Nephron (organoid): Measurements from ENCODE around the gene PERCC1.

Experiments
- H3K27ac Mint-ChIP-seq, 3 experiments: 2 replicates each; pipeline ENCODE4 v1.8.0; 2020; ENCODE audit warnings: mixed read lengths in 3 of 3, mild to moderate bottlenecking in 2 of 3, moderate library complexity in 1 of 3
- H3K27me3 Mint-ChIP-seq: 2 replicates; pipeline ENCODE4 v1.8.0; 2021; ENCODE audit warnings: low read depth, mild to moderate bottlenecking, moderate library complexity, mixed read lengths
- H3K36me3 Mint-ChIP-seq: 2 replicates; pipeline ENCODE4 v1.8.0; 2020; ENCODE audit warnings: low read depth, mixed read lengths
- H3K4me1 Mint-ChIP-seq: 2 replicates; pipeline ENCODE4 v1.8.0; 2020; ENCODE audit warnings: mixed read lengths
- H3K4me3 Mint-ChIP-seq, 3 experiments: 2 replicates each; pipeline ENCODE4 v1.8.0; 2020; ENCODE audit warnings: mild to moderate bottlenecking in 3 of 3, mixed read lengths in 3 of 3, moderate library complexity in 2 of 3
- H3K9me3 Mint-ChIP-seq: 2 replicates; pipeline ENCODE4 v1.8.0; 2020; ENCODE audit warnings: mixed read lengths
- CTCF ChIP-seq, 3 experiments: fragments of 200-600 bp; sonication (generic); IDR thresholded peaks; one replicate each; pipeline ENCODE4 v1.5.0; 2021; ENCODE audit warnings: antibody characterized with exemption in 3 of 3; ENCODE audit not compliant: unreplicated experiment in 3 of 3

PERCC1 gene

GRCh38 chr16:1433263-1433560, 2.3 kb downstream of the PERCC1 start:
- no peak overlapping the region for H3K27ac Mint-ChIP-seq
- H3K36me3 Mint-ChIP-seq = no peaks in the 10 kb centered on the region
- no peak for TF ChIP-seq CTCF (IDR thresholded peaks at IDR 0.05; ENCODE audit: unreplicated experiment in 3 of 3)
- no peak overlapping the region for H3K4me3 Mint-ChIP-seq
- H3K4me1 Mint-ChIP-seq = no peaks in the 10 kb centered on the region
- no peaks in the 10 kb centered on the region for H3K27me3 Mint-ChIP-seq
- no peaks in the 10 kb centered on the region for H3K9me3 Mint-ChIP-seq

GRCh38 chr16:1433756-1434155, 2.9 kb downstream of the PERCC1 start:
- no peak for TF ChIP-seq CTCF (IDR thresholded peaks at IDR 0.05; ENCODE audit: unreplicated experiment in 3 of 3)
- Mint-ChIP-seq H3K36me3 (no peaks in the 10 kb centered on the region), H3K27me3 (no peaks in the 10 kb centered on the region), H3K27ac (no peak overlapping the region), H3K9me3 (no peaks in the 10 kb centered on the region), H3K4me3 (no peak overlapping the region), H3K4me1 (no peaks in the 10 kb centered on the region)

- no peak for TF ChIP-seq CTCF (IDR thresholded peaks at IDR 0.05; ENCODE audit: unreplicated experiment in 3 of 3)
- no peak overlapping the region for H3K4me3 Mint-ChIP-seq
- H3K36me3 Mint-ChIP-seq = no peaks in the 10 kb centered on the region
- no peaks in the 10 kb centered on the region for H3K9me3 Mint-ChIP-seq
- no peaks in the 10 kb centered on the region for H3K4me1 Mint-ChIP-seq
- no peaks in the 10 kb centered on the region for H3K27me3 Mint-ChIP-seq
- H3K27ac Mint-ChIP-seq = no peak overlapping the region
Observed at GRCh38 chr16:1434644-1435592, 4.0 kb downstream of the PERCC1 start.

- no peak for TF ChIP-seq CTCF (IDR thresholded peaks at IDR 0.05; ENCODE audit: unreplicated experiment in 3 of 3)
- no peaks in the 10 kb centered on the region for H3K27me3 Mint-ChIP-seq
- no peaks in the 10 kb centered on the region for H3K36me3 Mint-ChIP-seq
- no peaks in the 10 kb centered on the region for H3K9me3 Mint-ChIP-seq
- H3K4me3 Mint-ChIP-seq = no peak overlapping the region
- H3K4me1 Mint-ChIP-seq = no peaks in the 10 kb centered on the region
- H3K27ac Mint-ChIP-seq = no peak overlapping the region
Observed at GRCh38 chr16:1435921-1436697, 5.2 kb downstream of the PERCC1 start.

- Mint-ChIP-seq H3K4me3 (no peak overlapping the region), H3K4me1 (no peaks in the 10 kb centered on the region), H3K27me3 (no peaks in the 10 kb centered on the region), H3K9me3 (no peaks in the 10 kb centered on the region), H3K36me3 (no peaks in the 10 kb centered on the region), H3K27ac (no peak overlapping the region)
- no peak for TF ChIP-seq CTCF (IDR thresholded peaks at IDR 0.05; ENCODE audit: unreplicated experiment in 3 of 3)
Observed at GRCh38 chr16:1436731-1437355, 6.0 kb downstream of the PERCC1 start.
